Left lung (tissue), 10 donors: ENCODE data around the gene B3GNT2. TPM values are rescaled to one million over a fixed set of nuclear protein-coding genes. Genes with fewer than 3 reads are reported as not detected.

Source experiments
- ATAC-seq: fragments of 200-7000 bp; cut with Tn5 transposase; one replicate; pipeline ENCODE4 v1.9.1; 2020; ENCODE audit warnings: moderate library complexity
- DNase-seq, 4 donors: peaks; one replicate each; pipeline ENCODE4 v3.0.0-alpha.2; 2013 to 2020
- H3K27ac ChIP-seq, 2 donors: fragments of 200-600 bp; sonication (generic) in 1 of 2; one replicate each; pipeline versions ENCODE4 v1.5.0 to v1.8.0; 2020 to 2021
- H3K27me3 ChIP-seq, 2 donors: fragments of 200-600 bp; sonication (generic) in 1 of 2; one replicate each; pipeline versions ENCODE4 v1.5.0 to v1.8.0; 2020 to 2021
- H3K36me3 ChIP-seq, 2 donors: fragments of 200-600 bp; sonication (generic) in 1 of 2; one replicate each; pipeline versions ENCODE4 v1.5.0 to v1.8.0; 2020 to 2021
- H3K4me1 ChIP-seq, 2 donors: fragments of 200-600 bp; one replicate each; pipeline ENCODE4 v1.8.0; 2021
- H3K4me3 ChIP-seq, 2 donors: fragments of 200-600 bp; sonication (generic) in 1 of 2; one replicate each; pipeline versions ENCODE4 v1.5.0 to v1.8.0; 2020 to 2021; ENCODE audit warnings: mild to moderate bottlenecking in 1 of 2
- H3K9me3 ChIP-seq, 2 donors: fragments of 200-600 bp; sonication (generic) in 1 of 2; one replicate each; pipeline versions ENCODE4 v1.5.0 to v1.8.0; 2020 to 2021
- CTCF ChIP-seq, 2 donors: fragments of 200-600 bp; sonication (generic) in 1 of 2; IDR thresholded peaks; one replicate each; pipeline versions ENCODE4 v1.5.0 to v1.8.0; 2021; ENCODE audit warnings: antibody characterized with exemption in 2 of 2
- intact Hi-C, 2 donors: fragments of 100-400 bp; cut with DNase I; formaldehyde crosslinking; loops; one replicate each; pipeline versions ENCODE4 v1.11.2 to v1.14.2; 2022
- polyA plus RNA-seq, 6 donors: library from polyadenylated mRNA; unstranded; fragments of 120-200 nt; gene quantifications; one replicate each; pipeline ENCODE4 v1.2.1, GENCODE V29; 2013; ENCODE audit not compliant: insufficient read length in 6 of 6
- total RNA-seq, 2 donors: library from RNA; stranded (reverse); fragmentation: NEBNext Ultra II Directional; extraction: Animal tissue kit (Norgen Biotek cat#: 25700); gene quantifications; one replicate each; pipeline ENCODE4 v1.2.1, GENCODE V29; 2021
- donor health status: DM: no; HTN: yes; CAD: no.
- donor health status: DM: no; HTN: no; CAD: no.

B3GNT2 gene
- total and polyA plus RNA-seq, 8 donors: 22.9 to 33.0 (median 30.4) TPM

GRCh38 chr2:62216113-62216512 lies 20.2 kb downstream of the B3GNT2 start:
- Histone ChIP-seq H3K9me3 (no peaks in the 10 kb centered on the region), H3K27me3 (no peaks in the 10 kb centered on the region), H3K27ac (peak overlapping the region in 1 of 2 donors; percentile 24), H3K4me3 (no peak overlapping the region), H3K4me1 (peaks cover 13 to 84% of the 10 kb centered on the region in 2 donors), H3K36me3 (no peaks in the 10 kb centered on the region)
- intact Hi-C loops: no loop called here
- DNase-seq (no peak), ATAC-seq (no peak)
- no peak for TF ChIP-seq CTCF (IDR thresholded peaks at IDR 0.05)

- intact Hi-C loops: no loop called here
Measured at GRCh38 chr2:62216616-62217015, 20.7 kb downstream of the B3GNT2 start.

GRCh38 chr2:62217421-62217820 lies 21.5 kb downstream of the B3GNT2 start:
- DNase-seq (no peak), ATAC-seq (no peak)
- intact Hi-C loops: no loop called here
- Histone ChIP-seq H3K27me3 (no peaks in the 10 kb centered on the region), H3K27ac (peak overlapping the region; percentile 55 to 80), H3K9me3 (no peaks in the 10 kb centered on the region), H3K4me1 (peaks cover 13 to 98% of the 10 kb centered on the region in 2 donors), H3K36me3 (peaks cover 0 to 2% of the 10 kb centered on the region in 2 donors), H3K4me3 (no peak overlapping the region)
- no peak for TF ChIP-seq CTCF (IDR thresholded peaks at IDR 0.05)

More at GRCh38 chr2:62216616-62217015, 20.7 kb downstream of the B3GNT2 start:
- ATAC-seq (peak; percentile 55), DNase-seq (no peak)
- peak overlapping the region; percentile 24 to 55 for H3K27ac ChIP-seq
- no peaks in the 10 kb centered on the region for H3K27me3 ChIP-seq
- peaks cover 13 to 89% of the 10 kb centered on the region in 2 donors for H3K4me1 ChIP-seq
- no peaks in the 10 kb centered on the region for H3K36me3 ChIP-seq
- H3K9me3 ChIP-seq: no peaks in the 10 kb centered on the region
- no peak for TF ChIP-seq CTCF (IDR thresholded peaks at IDR 0.05)
- no peak overlapping the region for H3K4me3 ChIP-seq

GRCh38 chr2:62217970-62218369 lies 22.1 kb downstream of the B3GNT2 start:
- intact Hi-C loops: no loop called here
- DNase-seq (no peak), ATAC-seq (no peak)
- no peaks in the 10 kb centered on the region for H3K27me3 ChIP-seq
- peaks cover 13 to 99% of the 10 kb centered on the region in 2 donors for H3K4me1 ChIP-seq
- TF ChIP-seq CTCF (IDR thresholded peaks at IDR 0.05): no peak
- H3K36me3 ChIP-seq: peaks cover 0 to 8% of the 10 kb centered on the region in 2 donors
- no peak overlapping the region for H3K4me3 ChIP-seq
- peak overlapping the region; percentile 55 to 80 for H3K27ac ChIP-seq
- H3K9me3 ChIP-seq: no peaks in the 10 kb centered on the region

- TF ChIP-seq CTCF (IDR thresholded peaks at IDR 0.05): no peak
- intact Hi-C loops: no loop called here
- DNase-seq: no peak
Measured at GRCh38 chr2:62219407-62220159, 23.7 kb downstream of the B3GNT2 start.

More at GRCh38 chr2:62219407-62220159, 23.7 kb downstream of the B3GNT2 start:
- H3K4me1 ChIP-seq: peaks cover 13 to 86% of the 10 kb centered on the region in 2 donors
- H3K36me3 ChIP-seq: peaks cover 0 to 15% of the 10 kb centered on the region in 2 donors
- peak; percentile 7 for ATAC-seq
- peak overlapping the region; percentile 54 to 80 for H3K27ac ChIP-seq
- no peak overlapping the region for H3K4me3 ChIP-seq
- H3K27me3 ChIP-seq: no peaks in the 10 kb centered on the region
- H3K9me3 ChIP-seq: no peaks in the 10 kb centered on the region
